ENCODE measurements around the gene RRP8.

DNA sequence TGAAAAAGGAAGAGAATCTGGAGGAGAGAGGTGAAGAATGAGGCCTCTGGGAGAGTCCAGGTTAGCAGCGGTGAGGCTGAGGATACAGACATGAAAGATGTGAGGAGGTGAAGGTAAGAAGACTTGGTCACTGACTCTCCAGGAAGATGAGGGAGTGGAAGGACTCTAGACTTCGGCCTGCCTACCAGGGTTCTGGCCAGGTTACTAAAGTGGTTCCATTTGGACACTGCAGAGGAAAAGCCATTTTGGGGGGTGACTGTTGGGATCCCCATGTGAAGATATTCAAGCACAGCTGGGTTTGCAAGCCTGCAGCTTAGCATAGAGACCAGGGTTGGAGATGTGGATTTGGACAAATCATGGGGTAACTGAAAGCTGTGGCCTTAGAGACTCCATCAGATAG lies 44.4 kb upstream of the RRP8 start:
- TF ChIP-seq, protein P1, sequence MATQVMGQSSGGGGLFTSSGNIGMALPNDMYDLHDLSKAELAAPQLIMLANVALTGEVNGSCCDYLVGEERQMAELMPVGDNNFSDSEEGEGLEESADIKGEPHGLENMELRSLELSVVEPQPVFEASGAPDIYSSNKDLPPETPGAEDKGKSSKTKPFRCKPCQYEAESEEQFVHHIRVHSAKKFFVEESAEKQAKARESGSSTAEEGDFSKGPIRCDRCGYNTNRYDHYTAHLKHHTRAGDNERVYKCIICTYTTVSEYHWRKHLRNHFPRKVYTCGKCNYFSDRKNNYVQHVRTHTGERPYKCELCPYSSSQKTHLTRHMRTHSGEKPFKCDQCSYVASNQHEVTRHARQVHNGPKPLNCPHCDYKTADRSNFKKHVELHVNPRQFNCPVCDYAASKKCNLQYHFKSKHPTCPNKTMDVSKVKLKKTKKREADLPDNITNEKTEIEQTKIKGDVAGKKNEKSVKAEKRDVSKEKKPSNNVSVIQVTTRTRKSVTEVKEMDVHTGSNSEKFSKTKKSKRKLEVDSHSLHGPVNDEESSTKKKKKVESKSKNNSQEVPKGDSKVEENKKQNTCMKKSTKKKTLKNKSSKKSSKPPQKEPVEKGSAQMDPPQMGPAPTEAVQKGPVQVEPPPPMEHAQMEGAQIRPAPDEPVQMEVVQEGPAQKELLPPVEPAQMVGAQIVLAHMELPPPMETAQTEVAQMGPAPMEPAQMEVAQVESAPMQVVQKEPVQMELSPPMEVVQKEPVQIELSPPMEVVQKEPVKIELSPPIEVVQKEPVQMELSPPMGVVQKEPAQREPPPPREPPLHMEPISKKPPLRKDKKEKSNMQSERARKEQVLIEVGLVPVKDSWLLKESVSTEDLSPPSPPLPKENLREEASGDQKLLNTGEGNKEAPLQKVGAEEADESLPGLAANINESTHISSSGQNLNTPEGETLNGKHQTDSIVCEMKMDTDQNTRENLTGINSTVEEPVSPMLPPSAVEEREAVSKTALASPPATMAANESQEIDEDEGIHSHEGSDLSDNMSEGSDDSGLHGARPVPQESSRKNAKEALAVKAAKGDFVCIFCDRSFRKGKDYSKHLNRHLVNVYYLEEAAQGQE (IDR thresholded peaks at IDR 0.05; ENCODE audit: low read depth): no peak
- no peak for TF ChIP-seq NFIC (IDR thresholded peaks at IDR 0.05)
- TF ChIP-seq RAD21 (IDR thresholded peaks at IDR 0.05; ENCODE audit: low read depth): no peak
- no peak for TF ChIP-seq EP300 (IDR thresholded peaks at IDR 0.05; ENCODE audit: borderline replicate concordance)
- no peak for TF ChIP-seq CEBPB (IDR thresholded peaks at IDR 0.05)
- TF ChIP-seq, protein P2, sequence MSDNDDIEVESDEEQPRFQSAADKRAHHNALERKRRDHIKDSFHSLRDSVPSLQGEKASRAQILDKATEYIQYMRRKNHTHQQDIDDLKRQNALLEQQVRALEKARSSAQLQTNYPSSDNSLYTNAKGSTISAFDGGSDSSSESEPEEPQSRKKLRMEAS (IDR thresholded peaks at IDR 0.05): no peak
- no peak for TF ChIP-seq FOXM1 (IDR thresholded peaks at IDR 0.05; ENCODE audit: borderline replicate concordance, low read depth)
- no peak for TF ChIP-seq TAF1 (IDR thresholded peaks at IDR 0.05; ENCODE audit: low read depth)
- no peak for TF ChIP-seq YY1 (IDR thresholded peaks at IDR 0.05; ENCODE audit: low read depth)
- TF ChIP-seq EGR1 (IDR thresholded peaks at IDR 0.05): no peak
- no peak for TF ChIP-seq CREB1 (IDR thresholded peaks at IDR 0.05; ENCODE audit: low read depth)
- TF ChIP-seq TCF12 (IDR thresholded peaks at IDR 0.05; ENCODE audit: low read depth): no peak

Data from Ishikawa (cell line).